Activated B cell treated with CpG ODN at 0.5 μM for 24 hours (primary cell): ENCODE data around the gene LRRC66. TPM values are rescaled to one million over a fixed set of nuclear protein-coding genes. Genes with fewer than 3 reads are reported as not detected.

Experiments used
- ATAC-seq: fragments of 200-7000 bp; cut with Tn5 transposase; one replicate; pipeline ENCODE4 v1.10.0; 2021; ENCODE audit warnings: low read depth, mild to moderate bottlenecking, moderate library complexity
- CTCF ChIA-PET: fragments of 350-600 bp; sonication (Branson Sonifier 250); formaldehyde crosslinking; loops from one replicate; lab custom pipeline; 2021; ENCODE audit warnings: antibody characterized with exemption; lab: Charles Lee
- POLR2A ChIA-PET: fragments of 350-600 bp; sonication (Branson Sonifier 250); formaldehyde crosslinking; loops from one replicate; lab custom pipeline; 2021; ENCODE audit warnings: antibody characterized with exemption; lab: Charles Lee
- DNase-seq: peaks from one replicate; pipeline ENCODE4 v3.0.0; 2022
- H3K27ac Mint-ChIP-seq: one replicate; pipeline ENCODE4 v1.8.0; 2020; ENCODE audit warnings: mixed read lengths
- H3K27me3 Mint-ChIP-seq: one replicate; pipeline ENCODE4 v1.8.0; 2021; ENCODE audit warnings: mixed read lengths
- H3K36me3 Mint-ChIP-seq: one replicate; pipeline ENCODE4 v1.8.0; 2021; ENCODE audit warnings: low read depth, mixed read lengths
- H3K4me1 Mint-ChIP-seq: one replicate; pipeline ENCODE4 v1.8.0; 2021; ENCODE audit warnings: mixed read lengths
- H3K4me3 Mint-ChIP-seq: one replicate; pipeline ENCODE4 v1.8.0; 2020; ENCODE audit warnings: mild to moderate bottlenecking, mixed read lengths
- H3K9me3 Mint-ChIP-seq: one replicate; pipeline ENCODE4 v1.8.0; 2020; ENCODE audit warnings: mixed read lengths
- intact Hi-C: fragments of 100-400 bp; cut with micrococcal nuclease; formaldehyde crosslinking; loops from one replicate; pipeline ENCODE4 v1.15.1; 2024
- total RNA-seq: library from RNA; stranded (reverse); gene quantifications from 2 replicates; pipeline ENCODE4 v1.2.3, GENCODE V29; 2022
- TF ChIP-seq, protein P1 (sequence below): fragments of 200-600 bp; IDR thresholded peaks from one replicate; pipeline ENCODE4 v1.8.0; 2022; ENCODE audit warnings: antibody characterized with exemption, mild to moderate bottlenecking

LRRC66 gene
- total RNA-seq, 1 donor from 2014 or later, result 0.47 TPM

DNA sequence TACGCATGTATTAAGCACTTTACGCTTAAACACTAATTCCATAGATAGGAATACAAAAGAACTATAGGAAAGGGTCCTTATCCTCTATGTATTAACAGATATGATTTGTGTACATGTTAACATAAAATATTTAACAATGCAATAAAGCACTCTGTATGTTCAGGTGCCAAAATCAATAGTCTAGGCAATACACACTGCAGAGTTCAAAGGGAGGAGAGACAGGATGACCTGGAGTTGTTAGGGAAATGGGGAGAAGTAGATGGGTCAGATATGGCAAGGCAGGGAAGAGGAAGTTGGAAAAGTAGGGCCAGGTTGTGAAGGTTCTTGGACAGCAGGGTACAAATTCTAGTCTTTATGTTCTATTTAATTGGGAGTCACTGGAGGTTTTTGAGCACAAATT lies 15.0 kb upstream of the LRRC66 start:
- Mint-ChIP-seq H3K4me1 (peaks cover 24% of the 10 kb centered on the region), H3K27ac (no peak overlapping the region), H3K36me3 (peaks cover 6% of the 10 kb centered on the region), H3K4me3 (no peak overlapping the region), H3K27me3 (no peaks in the 10 kb centered on the region), H3K9me3 (no peaks in the 10 kb centered on the region)
- ATAC-seq (no peak), DNase-seq (no peak)
- POLR2A ChIA-PET, result no interaction called here
- TF ChIP-seq, protein P1, sequence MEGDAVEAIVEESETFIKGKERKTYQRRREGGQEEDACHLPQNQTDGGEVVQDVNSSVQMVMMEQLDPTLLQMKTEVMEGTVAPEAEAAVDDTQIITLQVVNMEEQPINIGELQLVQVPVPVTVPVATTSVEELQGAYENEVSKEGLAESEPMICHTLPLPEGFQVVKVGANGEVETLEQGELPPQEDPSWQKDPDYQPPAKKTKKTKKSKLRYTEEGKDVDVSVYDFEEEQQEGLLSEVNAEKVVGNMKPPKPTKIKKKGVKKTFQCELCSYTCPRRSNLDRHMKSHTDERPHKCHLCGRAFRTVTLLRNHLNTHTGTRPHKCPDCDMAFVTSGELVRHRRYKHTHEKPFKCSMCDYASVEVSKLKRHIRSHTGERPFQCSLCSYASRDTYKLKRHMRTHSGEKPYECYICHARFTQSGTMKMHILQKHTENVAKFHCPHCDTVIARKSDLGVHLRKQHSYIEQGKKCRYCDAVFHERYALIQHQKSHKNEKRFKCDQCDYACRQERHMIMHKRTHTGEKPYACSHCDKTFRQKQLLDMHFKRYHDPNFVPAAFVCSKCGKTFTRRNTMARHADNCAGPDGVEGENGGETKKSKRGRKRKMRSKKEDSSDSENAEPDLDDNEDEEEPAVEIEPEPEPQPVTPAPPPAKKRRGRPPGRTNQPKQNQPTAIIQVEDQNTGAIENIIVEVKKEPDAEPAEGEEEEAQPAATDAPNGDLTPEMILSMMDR, result no peak
- intact Hi-C loops, result loop anchor here (5.0 kb wide), 1 partner anchor 827 kb away; the partner anchor contains the start of gene RASL11B
- CTCF ChIA-PET, result no interaction called here

DNA sequence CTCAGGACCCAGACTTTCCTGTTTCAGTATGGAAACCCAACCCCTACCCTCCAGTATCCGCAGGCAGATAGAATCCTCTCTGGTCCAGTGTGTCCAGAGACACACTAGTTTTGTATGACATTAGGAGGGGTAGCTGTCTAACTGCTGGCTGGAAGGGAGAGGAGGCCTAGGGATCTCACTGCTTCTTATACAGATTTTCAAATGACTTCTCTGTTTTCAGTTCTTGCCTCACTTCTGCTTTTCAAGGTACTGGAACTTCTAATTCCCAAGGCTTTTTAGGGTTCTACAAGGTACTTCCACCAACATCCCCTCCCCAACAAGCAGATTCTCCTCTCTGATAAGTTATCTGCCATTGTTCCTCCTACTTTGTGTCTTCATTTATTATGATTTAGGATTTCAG lies 11.8 kb upstream of the LRRC66 start:
- Mint-ChIP-seq H3K4me1 (peaks cover 13% of the 10 kb centered on the region), H3K4me3 (no peak overlapping the region), H3K9me3 (no peaks in the 10 kb centered on the region), H3K27me3 (no peaks in the 10 kb centered on the region), H3K27ac (peak overlapping the region; percentile 4), H3K36me3 (peaks cover 19% of the 10 kb centered on the region)
- CTCF ChIA-PET, result no interaction called here
- TF ChIP-seq, protein P1, result no peak
- POLR2A ChIA-PET, result no interaction called here
- DNase-seq, result no peak
- intact Hi-C loops, result no loop called here
- ATAC-seq, result no peak

DNA sequence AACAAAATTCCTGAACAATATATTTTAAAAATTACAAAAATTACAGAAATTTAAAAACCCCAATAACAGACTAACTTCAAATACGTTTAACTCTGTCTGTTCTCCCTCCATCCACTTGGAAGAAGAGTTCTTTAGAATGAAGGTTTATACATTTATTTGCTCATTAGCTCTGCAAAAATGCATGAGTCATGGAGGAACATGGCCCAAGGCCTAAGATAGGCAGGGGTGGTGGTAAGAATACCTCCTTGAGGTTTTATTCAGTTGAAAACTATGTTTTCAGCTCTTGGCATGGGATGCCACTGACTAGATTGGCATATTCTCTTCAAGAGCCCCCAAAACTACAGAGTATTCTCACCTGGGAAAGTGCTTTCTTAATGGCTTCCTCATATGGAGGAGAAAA lies 8.8 kb upstream of the LRRC66 start:
- intact Hi-C loops, result no loop called here
- H3K4me3 Mint-ChIP-seq, result no peak overlapping the region
- TF ChIP-seq, protein P1, result no peak
- ATAC-seq (no peak), DNase-seq (no peak)
- H3K9me3 Mint-ChIP-seq, result no peaks in the 10 kb centered on the region
- H3K27me3 Mint-ChIP-seq, result no peaks in the 10 kb centered on the region
- ChIA-PET CTCF (interaction anchor here (1.8 kb wide), 1 partner anchor 132 kb away, joined by 7 read pairs; no protein-coding TSS in a partner anchor), POLR2A (no interaction called here)
- H3K4me1 Mint-ChIP-seq, result no peaks in the 10 kb centered on the region
- peaks cover 31% of the 10 kb centered on the region for H3K36me3 Mint-ChIP-seq
- no peak overlapping the region for H3K27ac Mint-ChIP-seq

DNA sequence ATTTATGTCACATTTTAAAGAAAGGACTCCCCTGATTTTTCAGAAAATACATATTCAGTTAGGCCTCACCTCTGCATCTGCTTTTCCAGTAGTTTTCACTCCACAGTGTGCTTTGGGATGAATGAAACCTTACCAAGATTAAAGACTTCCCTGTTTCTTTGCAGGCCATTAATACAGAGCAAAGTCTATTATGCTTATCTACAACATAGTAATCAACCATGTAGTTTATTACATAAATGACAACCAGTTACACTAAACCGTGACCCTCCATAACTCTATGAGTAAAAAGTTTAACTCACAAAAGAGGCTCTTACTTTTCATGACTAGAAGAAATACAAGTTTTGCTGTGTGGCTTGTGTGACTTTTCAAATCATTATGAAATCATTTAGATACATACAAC lies 2.3 kb downstream of the LRRC66 start:
- Mint-ChIP-seq H3K27ac (no peak overlapping the region), H3K36me3 (peaks cover 4% of the 10 kb centered on the region)
- POLR2A ChIA-PET, result no interaction called here

DNA sequence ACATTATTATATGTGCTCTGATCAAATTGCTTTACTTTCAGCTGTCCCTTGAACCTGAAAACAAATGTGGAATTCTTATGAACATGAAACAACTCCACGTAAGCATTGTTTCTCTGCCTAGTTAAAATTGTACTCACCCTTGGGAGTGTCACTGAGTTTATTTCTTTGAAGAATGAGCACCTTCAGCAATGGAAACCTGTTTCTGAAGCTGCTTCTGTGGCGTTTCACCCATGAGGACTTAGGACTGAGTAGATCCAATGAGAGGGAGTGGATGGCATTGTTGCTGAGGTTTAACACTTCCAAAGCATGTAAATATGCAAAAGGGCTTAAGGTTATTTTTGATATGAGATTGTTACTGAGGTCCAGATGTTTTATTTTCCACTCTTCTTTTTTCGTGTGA lies 3.2 kb downstream of the LRRC66 start:
- CTCF ChIA-PET, result no interaction called here
- Mint-ChIP-seq H3K36me3 (no peaks in the 10 kb centered on the region), H3K27me3 (no peaks in the 10 kb centered on the region), H3K9me3 (no peaks in the 10 kb centered on the region), H3K27ac (no peak overlapping the region), H3K4me3 (no peak overlapping the region), H3K4me1 (peaks cover 5% of the 10 kb centered on the region)
- ATAC-seq (no peak), DNase-seq (no peak)
- TF ChIP-seq, protein P1, result no peak
- POLR2A ChIA-PET, result no interaction called here
- intact Hi-C loops, result no loop called here

More for the DNA sequence above, 2.3 kb downstream of the LRRC66 start:
- no peaks in the 10 kb centered on the region for H3K27me3 Mint-ChIP-seq
- no peaks in the 10 kb centered on the region for H3K9me3 Mint-ChIP-seq
- TF ChIP-seq, protein P1, result no peak
- CTCF ChIA-PET, result no interaction called here
- DNase-seq, result no peak
- intact Hi-C loops, result no loop called here
- no peak overlapping the region for H3K4me3 Mint-ChIP-seq
- peaks cover 5% of the 10 kb centered on the region for H3K4me1 Mint-ChIP-seq
- ATAC-seq, result no peak
